Psoas muscle (tissue), 8 donors: ENCODE measurements around the gene GPA33. TPM values are rescaled to one million over a fixed set of nuclear protein-coding genes. Genes with fewer than 3 reads are reported as not detected.

Experiments
- ATAC-seq, 4 donors: fragments of 200-7000 bp; cut with Tn5 transposase; one replicate each; pipeline ENCODE4 v1.9.1; 2020; ENCODE audit warnings: moderate library complexity in 3 of 4, mild to moderate bottlenecking in 2 of 4
- DNase-seq, 2 donors: peaks; one replicate each; pipeline ENCODE4 v3.0.0-alpha.2; 2020
- H3K27ac ChIP-seq: fragments of 200-600 bp; one replicate; pipeline ENCODE4 v1.8.0; 2022
- H3K27me3 ChIP-seq, 3 donors: fragments of 200-600 bp in 1 of 3; one replicate each; pipeline versions ENCODE4 v1.6.1 to v1.8.0; 2013 to 2022; ENCODE audit warnings: low read length in 2 of 3, mild to moderate bottlenecking in 2 of 3, moderate library complexity in 1 of 3; ENCODE audit not compliant: insufficient read depth in 3 of 3
- H3K36me3 ChIP-seq, 2 donors: fragments of 200-600 bp in 1 of 2; one replicate each; pipeline versions ENCODE4 v1.6.1 to v1.8.0; 2013 to 2022; ENCODE audit warnings: low read depth in 1 of 2, mild to moderate bottlenecking in 1 of 2, moderate library complexity in 1 of 2; ENCODE audit not compliant: insufficient read depth in 1 of 2
- H3K4me1 ChIP-seq: fragments of 200-600 bp; one replicate; pipeline ENCODE4 v1.8.0; 2022
- H3K4me3 ChIP-seq: fragments of 200-600 bp; one replicate; pipeline ENCODE4 v1.8.0; 2022; ENCODE audit warnings: mild to moderate bottlenecking
- H3K9me3 ChIP-seq: fragments of 200-600 bp; one replicate; pipeline ENCODE4 v1.8.0; 2022
- WGBS, 3 donors: extraction: QIAGEN DNeasy Blood & Tissue Kit; methylation state at CpG; one replicate each; pipeline versions ENCODE4 v1.1.6 to v1.1.7; 2013; 5-methylcytosine and 5-hydroxymethylcytosine counted together
- intact Hi-C, 2 donors: fragments of 100-400 bp; cut with DNase I; formaldehyde crosslinking; loops; one replicate each; pipeline versions ENCODE4 v1.11.0 to v1.14.2; 2022
- polyA plus RNA-seq, 3 donors: library from polyadenylated mRNA; stranded (reverse); fragments of 200-250 nt; gene quantifications; one replicate each; pipeline ENCODE4 v1.2.3, GENCODE V29; 2013
- total RNA-seq, 4 donors: library from RNA; stranded (reverse); fragmentation: NEBNext Ultra II Directional in 2 of 4; extraction: Animal tissue kit (Norgen Biotek cat#: 25700) in 2 of 4; gene quantifications; one replicate each; pipeline versions ENCODE4 v1.2.1 to v1.2.4, GENCODE V29; 2021 to 2023
- TF ChIP-seq, protein P1 (sequence below): fragments of 200-600 bp; IDR thresholded peaks from one replicate; pipeline ENCODE4 v1.8.0; 2022; ENCODE audit warnings: antibody characterized with exemption
- donor health status: healthy with polysubstance abuse.
- donor health status: DM: no; HTN: no; CAD: no; lungs with moderate emphysema.
- donor health status: Bipolar disorder and iron deficiency.
- donor health status: healthy.
- donor health status: DM: yes; HTN: yes; CAD: no.
- donor health status: DM: no; HTN: no; CAD: no.
- donor health status: DM: no; HTN: no; CAD: no.
- donor health status: DM: yes; HTN: yes; CAD: no.

Gene GPA33
- total and polyA plus RNA-seq, 7 donors, result 0.06 to 2.2 (median 0.12) TPM; not detected in 2

DNA sequence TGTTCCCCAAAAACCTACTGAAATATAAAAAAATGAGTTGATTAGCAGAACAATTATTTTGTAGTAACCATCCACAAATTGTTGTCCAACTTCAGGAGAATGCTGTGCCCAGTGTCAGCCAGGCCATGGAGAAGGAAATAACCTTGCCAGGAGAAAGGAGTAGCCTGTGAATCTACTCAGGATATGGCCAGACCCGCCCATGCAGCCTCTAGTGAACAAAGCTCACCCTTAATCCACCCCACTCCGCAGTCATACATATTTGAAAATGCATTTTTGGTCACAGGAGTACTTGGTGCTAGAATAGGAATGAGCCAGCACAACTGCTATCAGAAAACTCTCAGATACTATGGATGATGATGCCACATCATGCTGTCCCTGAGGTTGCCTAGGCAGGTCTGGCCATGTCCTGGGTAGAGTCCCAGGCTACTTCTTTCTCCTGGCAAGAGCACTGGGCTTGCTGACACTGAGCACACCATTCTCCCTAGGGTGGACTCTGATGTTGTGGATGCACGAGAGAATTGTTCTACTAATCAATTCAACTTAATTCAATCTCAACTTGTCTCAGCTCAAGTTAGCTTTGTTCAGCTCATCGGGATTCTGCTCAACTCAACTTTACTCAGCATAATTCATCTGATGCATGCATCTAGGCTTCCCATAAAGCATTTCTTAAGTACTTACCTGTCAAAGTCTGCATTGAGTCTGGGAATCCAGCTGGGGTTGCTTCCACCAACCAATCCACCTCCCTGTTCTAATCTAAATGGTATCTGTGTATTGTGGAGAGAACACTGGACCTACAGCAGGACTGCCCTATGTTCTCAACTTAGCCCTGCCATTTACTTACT lies 21.9 kb upstream of the GPA33 start:
- peaks cover 56% of the 10 kb centered on the region for H3K4me1 ChIP-seq
- H3K27me3 ChIP-seq, result no peaks in the 10 kb centered on the region
- no peak overlapping the region for H3K4me3 ChIP-seq
- TF ChIP-seq, protein P1, sequence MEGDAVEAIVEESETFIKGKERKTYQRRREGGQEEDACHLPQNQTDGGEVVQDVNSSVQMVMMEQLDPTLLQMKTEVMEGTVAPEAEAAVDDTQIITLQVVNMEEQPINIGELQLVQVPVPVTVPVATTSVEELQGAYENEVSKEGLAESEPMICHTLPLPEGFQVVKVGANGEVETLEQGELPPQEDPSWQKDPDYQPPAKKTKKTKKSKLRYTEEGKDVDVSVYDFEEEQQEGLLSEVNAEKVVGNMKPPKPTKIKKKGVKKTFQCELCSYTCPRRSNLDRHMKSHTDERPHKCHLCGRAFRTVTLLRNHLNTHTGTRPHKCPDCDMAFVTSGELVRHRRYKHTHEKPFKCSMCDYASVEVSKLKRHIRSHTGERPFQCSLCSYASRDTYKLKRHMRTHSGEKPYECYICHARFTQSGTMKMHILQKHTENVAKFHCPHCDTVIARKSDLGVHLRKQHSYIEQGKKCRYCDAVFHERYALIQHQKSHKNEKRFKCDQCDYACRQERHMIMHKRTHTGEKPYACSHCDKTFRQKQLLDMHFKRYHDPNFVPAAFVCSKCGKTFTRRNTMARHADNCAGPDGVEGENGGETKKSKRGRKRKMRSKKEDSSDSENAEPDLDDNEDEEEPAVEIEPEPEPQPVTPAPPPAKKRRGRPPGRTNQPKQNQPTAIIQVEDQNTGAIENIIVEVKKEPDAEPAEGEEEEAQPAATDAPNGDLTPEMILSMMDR, result no peak
- peak overlapping the region; percentile 57 for H3K27ac ChIP-seq
- peaks cover 0 to 40% of the 10 kb centered on the region in 2 donors for H3K36me3 ChIP-seq
- 70 to 81% (median 71%) methylated on average over 4 of the region's 4 CpGs for WGBS, 3 donors
- ATAC-seq, result peak in 1 of 4 donors; percentile 50
- intact Hi-C loops, result no loop called here
- no peak for DNase-seq
- no peaks in the 10 kb centered on the region for H3K9me3 ChIP-seq

DNA sequence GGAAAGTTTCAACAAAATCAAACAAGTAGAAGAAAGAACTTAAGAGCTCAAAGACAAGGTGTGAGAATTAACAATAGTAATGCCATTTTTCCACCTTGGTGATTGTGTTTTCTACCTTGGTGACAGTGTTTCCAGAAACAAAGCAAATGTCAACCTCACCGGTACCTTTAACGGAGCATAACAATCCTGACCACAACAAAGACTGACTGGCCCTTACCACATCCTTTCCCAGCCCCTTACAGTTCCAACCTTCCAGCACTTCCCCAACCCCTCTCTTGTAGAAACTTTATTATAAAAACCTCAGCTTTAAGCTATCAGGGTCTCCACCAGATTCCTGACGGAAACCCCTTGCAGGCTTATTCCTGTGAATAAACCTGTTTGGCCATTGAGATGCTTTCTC lies 20.4 kb upstream of the GPA33 start:
- Histone ChIP-seq H3K27ac (no peak overlapping the region), H3K4me3 (no peak overlapping the region), H3K4me1 (peaks cover 59% of the 10 kb centered on the region), H3K36me3 (peaks cover 0 to 35% of the 10 kb centered on the region in 2 donors), H3K27me3 (no peaks in the 10 kb centered on the region), H3K9me3 (no peaks in the 10 kb centered on the region)
- DNase-seq (no peak), ATAC-seq (no peak)
- TF ChIP-seq, protein P1, result no peak
- intact Hi-C loops, result no loop called here
- WGBS, 3 donors, result 84 to 89% (median 87%) methylated on average over 3 of the region's 3 CpGs

- TF ChIP-seq, protein P1, result no peak
These were observed 18.9 kb upstream of the GPA33 start for GRCh38 chr1:167109125-167109524.

DNA sequence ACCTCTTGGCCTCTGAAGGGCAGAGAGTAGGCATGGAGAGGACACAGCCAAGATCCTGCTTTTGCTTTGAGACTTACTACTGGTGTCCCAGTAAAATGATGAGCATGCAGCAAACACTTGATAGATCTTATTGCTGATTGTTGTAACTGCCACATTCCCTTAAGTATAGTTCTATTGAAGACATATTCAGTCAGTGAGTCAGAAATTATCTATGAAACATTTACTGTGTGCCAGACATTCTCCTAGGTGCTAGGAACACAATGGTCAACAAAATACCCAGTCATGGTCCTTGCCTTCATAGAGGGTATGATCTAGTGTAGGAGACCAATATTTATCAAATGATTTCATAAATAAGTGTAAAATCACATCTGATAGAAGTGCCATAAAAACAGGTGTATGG lies 17.3 kb upstream of the GPA33 start:
- DNase-seq, result no peak
- H3K4me3 ChIP-seq, result no peak overlapping the region
- H3K4me1 ChIP-seq, result peaks cover 70% of the 10 kb centered on the region
- TF ChIP-seq, protein P1, result no peak
- H3K27ac ChIP-seq, result peak overlapping the region; percentile 96
- H3K27me3 ChIP-seq, result no peaks in the 10 kb centered on the region
- peak in 2 of 4 donors; percentile 37 to 48 for ATAC-seq
- H3K9me3 ChIP-seq, result no peaks in the 10 kb centered on the region
- intact Hi-C loops, result no loop called here
- H3K36me3 ChIP-seq, result peaks cover 0 to 12% of the 10 kb centered on the region in 2 donors

More at GRCh38 chr1:167109125-167109524, 18.9 kb upstream of the GPA33 start:
- intact Hi-C loops, result no loop called here
- DNase-seq (no peak), ATAC-seq (peak; percentile 47 to 77 (median 65))
- no peaks in the 10 kb centered on the region for H3K27me3 ChIP-seq
- H3K27ac ChIP-seq, result peak overlapping the region; percentile 96
- no peaks in the 10 kb centered on the region for H3K9me3 ChIP-seq
- peaks cover 0 to 22% of the 10 kb centered on the region in 2 donors for H3K36me3 ChIP-seq
- H3K4me3 ChIP-seq, result no peak overlapping the region
- 18 to 35% (median 31%) methylated on average over 1 to 2 of the region's 2 CpGs for WGBS, 3 donors
- H3K4me1 ChIP-seq, result peaks cover 58% of the 10 kb centered on the region
